Neutrophil (primary cell): ENCODE results near the gene INVS.

ENCODE experiments used
- H3K27ac ChIP-seq: fragments of 200-600 bp; sonication (generic); 2 replicates; pipeline ENCODE4 v1.5.1; 2016; ENCODE audit warnings: mild to moderate bottlenecking, moderate library complexity
- H3K27me3 ChIP-seq: fragments of 200-600 bp; sonication (generic); 2 replicates; pipeline ENCODE4 v1.6.0; 2016; ENCODE audit warnings: mild to moderate bottlenecking
- H3K36me3 ChIP-seq: fragments of 200-600 bp; sonication (generic); 2 replicates; pipeline ENCODE4 v1.5.1; 2017
- H3K4me1 ChIP-seq, 2 experiments: fragments of 200-600 bp in 1 of 2; sonication (generic) in 1 of 2; 1 replicate in 1 of 2; 2 replicates in 1 of 2; pipeline versions ENCODE4 v1.5.1 to v1.6.1; 2013 to 2016; ENCODE audit warnings: low read depth in 1 of 2, low read length in 1 of 2, mild to moderate bottlenecking in 1 of 2, moderate library complexity in 1 of 2; ENCODE audit not compliant: control insufficient read depth in 1 of 2, insufficient read depth in 1 of 2
- H3K4me3 ChIP-seq, 2 experiments: fragments of 200-600 bp in 1 of 2; sonication (generic) in 1 of 2; 1 replicate in 1 of 2; 2 replicates in 1 of 2; pipeline ENCODE4 v1.5.1; 2013 to 2016; ENCODE audit warnings: low read depth in 1 of 2, low read length in 1 of 2, mild to moderate bottlenecking in 1 of 2, moderate library complexity in 1 of 2
- H3K9me3 ChIP-seq: fragments of 200-600 bp; sonication (generic); 2 replicates; pipeline ENCODE4 v1.5.1; 2016
- TF ChIP-seq, protein P1 (sequence below): fragments of 200-600 bp; sonication (generic); IDR thresholded peaks from 2 replicates; pipeline ENCODE4 v1.5.1; 2016; ENCODE audit warnings: antibody characterized with exemption

The INVS gene

GRCh38 chr9:100284247-100284646 is 185.2 kb downstream of the INVS start:
- TF ChIP-seq, protein P1, sequence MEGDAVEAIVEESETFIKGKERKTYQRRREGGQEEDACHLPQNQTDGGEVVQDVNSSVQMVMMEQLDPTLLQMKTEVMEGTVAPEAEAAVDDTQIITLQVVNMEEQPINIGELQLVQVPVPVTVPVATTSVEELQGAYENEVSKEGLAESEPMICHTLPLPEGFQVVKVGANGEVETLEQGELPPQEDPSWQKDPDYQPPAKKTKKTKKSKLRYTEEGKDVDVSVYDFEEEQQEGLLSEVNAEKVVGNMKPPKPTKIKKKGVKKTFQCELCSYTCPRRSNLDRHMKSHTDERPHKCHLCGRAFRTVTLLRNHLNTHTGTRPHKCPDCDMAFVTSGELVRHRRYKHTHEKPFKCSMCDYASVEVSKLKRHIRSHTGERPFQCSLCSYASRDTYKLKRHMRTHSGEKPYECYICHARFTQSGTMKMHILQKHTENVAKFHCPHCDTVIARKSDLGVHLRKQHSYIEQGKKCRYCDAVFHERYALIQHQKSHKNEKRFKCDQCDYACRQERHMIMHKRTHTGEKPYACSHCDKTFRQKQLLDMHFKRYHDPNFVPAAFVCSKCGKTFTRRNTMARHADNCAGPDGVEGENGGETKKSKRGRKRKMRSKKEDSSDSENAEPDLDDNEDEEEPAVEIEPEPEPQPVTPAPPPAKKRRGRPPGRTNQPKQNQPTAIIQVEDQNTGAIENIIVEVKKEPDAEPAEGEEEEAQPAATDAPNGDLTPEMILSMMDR, result no peak
- no peaks in the 10 kb centered on the region for H3K9me3 ChIP-seq
- H3K27ac ChIP-seq, result no peak overlapping the region
- no peaks in the 10 kb centered on the region for H3K27me3 ChIP-seq
- no peaks in the 10 kb centered on the region for H3K4me1 ChIP-seq
- H3K4me3 ChIP-seq, result no peak overlapping the region
- H3K36me3 ChIP-seq, result no peaks in the 10 kb centered on the region

GRCh38 chr9:100285080-100285479 is 186.0 kb downstream of the INVS start:
- TF ChIP-seq, protein P1, result no peak
- Histone ChIP-seq H3K4me1 (no peaks in the 10 kb centered on the region), H3K27ac (no peak overlapping the region), H3K27me3 (no peaks in the 10 kb centered on the region), H3K4me3 (no peak overlapping the region), H3K9me3 (no peaks in the 10 kb centered on the region), H3K36me3 (no peaks in the 10 kb centered on the region)

GRCh38 chr9:100285601-100286000 is 186.6 kb downstream of the INVS start:
- Histone ChIP-seq H3K9me3 (no peaks in the 10 kb centered on the region), H3K4me1 (no peaks in the 10 kb centered on the region), H3K27me3 (no peaks in the 10 kb centered on the region), H3K36me3 (no peaks in the 10 kb centered on the region), H3K4me3 (no peak overlapping the region), H3K27ac (no peak overlapping the region)
- TF ChIP-seq, protein P1, result no peak

DNA sequence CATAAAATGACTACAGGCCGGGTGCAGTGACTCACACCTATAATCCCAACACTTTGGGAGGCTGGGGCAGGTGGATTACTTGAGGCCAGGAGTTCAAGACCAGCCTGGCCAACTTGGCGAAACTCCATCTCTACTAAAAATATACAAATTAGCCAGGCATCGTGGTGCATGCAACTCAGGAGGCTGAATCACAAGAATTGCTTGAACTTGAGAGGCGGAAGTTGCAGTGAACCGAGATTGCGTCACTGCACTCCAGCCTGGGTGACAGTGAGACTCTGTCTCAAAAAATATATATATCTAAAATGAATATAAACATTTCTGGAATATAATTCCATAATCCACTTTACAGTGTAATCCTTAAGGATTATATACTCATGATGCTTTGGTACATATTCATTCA is 187.2 kb downstream of the INVS start:
- H3K36me3 ChIP-seq, result no peaks in the 10 kb centered on the region
- TF ChIP-seq, protein P1, result no peak
- no peaks in the 10 kb centered on the region for H3K4me1 ChIP-seq
- no peaks in the 10 kb centered on the region for H3K9me3 ChIP-seq
- H3K27me3 ChIP-seq, result no peaks in the 10 kb centered on the region
- H3K4me3 ChIP-seq, result no peak overlapping the region
- no peak overlapping the region for H3K27ac ChIP-seq

GRCh38 chr9:100287186-100287585 is 188.1 kb downstream of the INVS start:
- H3K4me3 ChIP-seq, result no peak overlapping the region
- H3K27me3 ChIP-seq, result no peaks in the 10 kb centered on the region
- no peak overlapping the region for H3K27ac ChIP-seq
- no peaks in the 10 kb centered on the region for H3K4me1 ChIP-seq
- no peaks in the 10 kb centered on the region for H3K9me3 ChIP-seq
- TF ChIP-seq, protein P1, result no peak
- H3K36me3 ChIP-seq, result no peaks in the 10 kb centered on the region

- Histone ChIP-seq H3K9me3 (no peaks in the 10 kb centered on the region), H3K4me1 (no peaks in the 10 kb centered on the region), H3K4me3 (no peak overlapping the region), H3K36me3 (peaks cover 21% of the 10 kb centered on the region), H3K27ac (no peak overlapping the region), H3K27me3 (no peaks in the 10 kb centered on the region)
- TF ChIP-seq, protein P1, result no peak
Measured at GRCh38 chr9:100290714-100291113, 191.7 kb downstream of the INVS start.
